Sigmoid colon (tissue), 4 donors: ENCODE results near the gene TARBP2.

ENCODE experiments used
- CTCF ChIP-seq, 4 experiments: fragments of 450-650 bp in 3 of 4; fragments of 200-600 bp in 1 of 4; IDR thresholded peaks; one replicate each; pipeline ENCODE4 v1.5.1; 2016 to 2019; ENCODE audit warnings: antibody characterized with exemption in 4 of 4, mild to moderate bottlenecking in 3 of 4, moderate library complexity in 2 of 4
- POLR2A ChIP-seq, 2 donors: fragments of 450-650 bp; IDR thresholded peaks; one replicate each; pipeline ENCODE4 v1.6.1; 2016; ENCODE audit warnings: antibody characterized with exemption in 2 of 2, mild to moderate bottlenecking in 2 of 2, moderate library complexity in 2 of 2
- POLR2AphosphoS5 ChIP-seq, 4 donors: sonication (generic); formaldehyde crosslinking; IDR thresholded peaks; one replicate each; pipeline ENCODE4 v1.6.1; 2017; ENCODE audit warnings: antibody characterized with exemption in 4 of 4

- TF ChIP-seq CTCF (IDR thresholded peaks at IDR 0.05) = no peak
- no peak for TF ChIP-seq POLR2A (IDR thresholded peaks at IDR 0.05)
- TF ChIP-seq POLR2AphosphoS5 (IDR thresholded peaks at IDR 0.05) = no peak
These were observed 4.4 kb upstream of the TARBP2 start for GRCh38 chr12:53496752-53497032.
